Upper lobe of right lung (tissue), 1 donor: ENCODE measurements around the gene MCM7. TPM values are rescaled to one million over a fixed set of nuclear protein-coding genes. Genes with fewer than 3 reads are reported as not detected.
"Not testable (repeated sequence)": the region's sequence is repeated elsewhere in the genome, so short reads cannot be mapped to it uniquely, and the experiment has no call there.

ENCODE experiments used
- ATAC-seq: fragments of 200-7000 bp; cut with Tn5 transposase; one replicate; pipeline ENCODE4 v1.9.1; 2020; ENCODE audit warnings: mild to moderate bottlenecking, moderate library complexity
- DNase-seq: peaks from one replicate; pipeline ENCODE4 v3.0.0-alpha.2; 2020
- H3K27ac ChIP-seq: fragments of 200-600 bp; one replicate; pipeline ENCODE4 v1.8.0; 2022
- H3K27me3 ChIP-seq: fragments of 200-600 bp; one replicate; pipeline ENCODE4 v1.8.0; 2022; ENCODE audit warnings: mild to moderate bottlenecking
- H3K36me3 ChIP-seq: fragments of 200-600 bp; one replicate; pipeline ENCODE4 v1.8.0; 2022
- H3K4me1 ChIP-seq: fragments of 200-600 bp; one replicate; pipeline ENCODE4 v1.8.0; 2022
- H3K4me3 ChIP-seq: fragments of 200-600 bp; one replicate; pipeline ENCODE4 v1.8.0; 2022; ENCODE audit warnings: mild to moderate bottlenecking
- H3K9me3 ChIP-seq: fragments of 200-600 bp; one replicate; pipeline ENCODE4 v1.8.0; 2022
- intact Hi-C: fragments of 100-400 bp; cut with DNase I; formaldehyde crosslinking; loops from one replicate; pipeline ENCODE4 v1.11.0; 2022
- total RNA-seq: library from RNA; stranded (reverse); fragmentation: NEBNext Ultra II Directional; extraction: Animal tissue kit (Norgen Biotek cat#: 25700); gene quantifications from one replicate; pipeline ENCODE4 v1.2.1, GENCODE V29; 2021
- TF ChIP-seq, protein P1 (sequence below): fragments of 200-600 bp; IDR thresholded peaks from one replicate; pipeline ENCODE4 v1.8.0; 2022; ENCODE audit warnings: antibody characterized with exemption
- donor health status: DM: no; HTN: yes; CAD: no; lungs with severe emphysema.

The MCM7 gene
- total RNA-seq, 1 donor from 2014 or later, result 48.7 TPM

DNA sequence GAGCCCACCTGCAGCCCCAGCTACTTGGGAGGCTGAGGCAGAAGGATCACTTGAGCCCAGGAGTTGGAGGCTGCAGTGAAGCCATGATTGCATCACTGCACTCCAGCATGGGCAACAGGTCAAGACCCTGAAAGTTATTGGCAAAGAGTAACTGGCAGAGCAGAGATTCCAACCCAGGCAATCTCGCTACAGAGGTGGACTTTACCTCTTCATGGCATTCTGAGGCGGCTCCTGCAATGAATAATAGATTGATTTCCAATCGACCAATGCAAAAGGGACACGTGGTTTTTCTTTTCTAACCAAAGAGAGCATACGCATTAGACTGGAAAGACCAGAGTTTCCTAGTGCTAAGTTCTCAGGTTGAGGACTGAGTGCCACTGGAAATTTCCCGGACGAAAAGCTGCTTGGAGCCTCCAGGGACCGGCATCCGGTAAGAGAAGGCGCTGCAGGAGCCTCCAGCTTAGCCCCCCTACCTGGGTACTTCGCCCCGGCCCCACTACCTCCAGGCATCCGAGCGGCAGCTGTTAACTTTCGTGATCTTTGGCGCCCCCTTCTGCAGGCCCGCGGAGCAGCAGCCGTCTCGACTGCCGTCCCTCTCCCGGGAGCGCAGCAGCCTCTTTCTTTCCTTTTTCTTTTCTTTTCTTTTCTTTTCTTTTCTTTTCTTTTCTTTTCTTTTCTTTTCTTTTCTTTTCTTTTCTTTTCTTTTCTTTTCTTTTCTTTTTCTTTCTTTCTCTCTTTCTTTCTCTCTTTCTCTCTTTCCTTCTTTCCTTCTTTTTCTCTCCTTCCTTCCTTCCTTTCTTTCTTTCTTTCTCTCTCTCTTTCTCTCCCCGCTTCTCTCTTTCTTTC, 29.6 kb upstream of the MCM7 start:
- no peak overlapping the region for H3K4me3 ChIP-seq
- peak; percentile 45 for ATAC-seq

DNA sequence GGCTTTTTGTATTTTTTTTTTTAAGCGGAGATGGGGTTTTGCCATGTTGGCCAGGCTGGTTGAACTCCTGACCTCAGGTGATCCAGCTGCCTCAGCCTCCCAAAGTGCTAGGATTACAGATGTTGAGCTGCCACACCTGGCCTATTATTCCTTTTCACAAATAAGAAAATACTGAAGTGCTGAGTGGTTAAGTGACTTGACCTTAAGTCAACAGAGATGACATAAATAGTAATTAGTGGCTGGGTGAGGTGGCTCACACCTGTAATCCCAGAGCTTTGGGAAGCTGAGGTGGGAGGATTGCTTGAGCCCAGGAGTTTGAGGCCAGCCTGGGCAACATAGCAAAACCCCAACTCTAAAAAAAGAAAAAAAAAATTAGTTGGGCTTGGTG, 29.0 kb upstream of the MCM7 start:
- not testable (repeated sequence) for ATAC-seq, H3K27ac ChIP-seq, DNase-seq, H3K9me3 ChIP-seq, H3K4me3 ChIP-seq, H3K27me3 ChIP-seq, H3K36me3 ChIP-seq
- peaks cover 16% of the 10 kb centered on the region for H3K4me1 ChIP-seq
- intact Hi-C loops, result loop anchor here (10.0 kb wide), 1 partner anchor 85 kb away; the partner anchor contains the start of gene PVRIG

More for the DNA sequence above, 29.6 kb upstream of the MCM7 start:
- Histone ChIP-seq H3K9me3 (no peaks in the 10 kb centered on the region), H3K4me1 (peaks cover 12% of the 10 kb centered on the region), H3K27me3 (no peaks in the 10 kb centered on the region), H3K27ac (no peak overlapping the region), H3K36me3 (no peaks in the 10 kb centered on the region)
- TF ChIP-seq, protein P1, sequence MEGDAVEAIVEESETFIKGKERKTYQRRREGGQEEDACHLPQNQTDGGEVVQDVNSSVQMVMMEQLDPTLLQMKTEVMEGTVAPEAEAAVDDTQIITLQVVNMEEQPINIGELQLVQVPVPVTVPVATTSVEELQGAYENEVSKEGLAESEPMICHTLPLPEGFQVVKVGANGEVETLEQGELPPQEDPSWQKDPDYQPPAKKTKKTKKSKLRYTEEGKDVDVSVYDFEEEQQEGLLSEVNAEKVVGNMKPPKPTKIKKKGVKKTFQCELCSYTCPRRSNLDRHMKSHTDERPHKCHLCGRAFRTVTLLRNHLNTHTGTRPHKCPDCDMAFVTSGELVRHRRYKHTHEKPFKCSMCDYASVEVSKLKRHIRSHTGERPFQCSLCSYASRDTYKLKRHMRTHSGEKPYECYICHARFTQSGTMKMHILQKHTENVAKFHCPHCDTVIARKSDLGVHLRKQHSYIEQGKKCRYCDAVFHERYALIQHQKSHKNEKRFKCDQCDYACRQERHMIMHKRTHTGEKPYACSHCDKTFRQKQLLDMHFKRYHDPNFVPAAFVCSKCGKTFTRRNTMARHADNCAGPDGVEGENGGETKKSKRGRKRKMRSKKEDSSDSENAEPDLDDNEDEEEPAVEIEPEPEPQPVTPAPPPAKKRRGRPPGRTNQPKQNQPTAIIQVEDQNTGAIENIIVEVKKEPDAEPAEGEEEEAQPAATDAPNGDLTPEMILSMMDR, result peak; percentile 87
- intact Hi-C loops, result loop anchor here (10.0 kb wide), 1 partner anchor 84 kb away; the partner anchor contains the start of gene PVRIG
- peak; percentile 88 for DNase-seq

DNA sequence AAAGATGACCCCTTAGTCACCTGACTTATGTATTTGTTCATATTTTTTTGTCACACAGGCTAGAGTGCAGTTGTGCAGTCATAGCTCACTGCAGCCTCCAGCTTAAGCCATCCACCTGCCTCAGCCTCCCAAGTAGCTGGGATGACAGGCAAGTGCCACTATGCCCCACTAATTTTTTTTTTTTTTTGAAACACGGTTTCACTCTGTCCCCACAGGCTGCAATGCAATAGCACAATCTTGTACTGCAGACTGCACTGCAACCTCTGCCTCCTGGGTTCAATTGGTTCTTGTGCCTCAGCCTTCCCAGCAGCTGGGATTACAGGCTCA, 27.4 kb upstream of the MCM7 start:
- no peak for DNase-seq

DNA sequence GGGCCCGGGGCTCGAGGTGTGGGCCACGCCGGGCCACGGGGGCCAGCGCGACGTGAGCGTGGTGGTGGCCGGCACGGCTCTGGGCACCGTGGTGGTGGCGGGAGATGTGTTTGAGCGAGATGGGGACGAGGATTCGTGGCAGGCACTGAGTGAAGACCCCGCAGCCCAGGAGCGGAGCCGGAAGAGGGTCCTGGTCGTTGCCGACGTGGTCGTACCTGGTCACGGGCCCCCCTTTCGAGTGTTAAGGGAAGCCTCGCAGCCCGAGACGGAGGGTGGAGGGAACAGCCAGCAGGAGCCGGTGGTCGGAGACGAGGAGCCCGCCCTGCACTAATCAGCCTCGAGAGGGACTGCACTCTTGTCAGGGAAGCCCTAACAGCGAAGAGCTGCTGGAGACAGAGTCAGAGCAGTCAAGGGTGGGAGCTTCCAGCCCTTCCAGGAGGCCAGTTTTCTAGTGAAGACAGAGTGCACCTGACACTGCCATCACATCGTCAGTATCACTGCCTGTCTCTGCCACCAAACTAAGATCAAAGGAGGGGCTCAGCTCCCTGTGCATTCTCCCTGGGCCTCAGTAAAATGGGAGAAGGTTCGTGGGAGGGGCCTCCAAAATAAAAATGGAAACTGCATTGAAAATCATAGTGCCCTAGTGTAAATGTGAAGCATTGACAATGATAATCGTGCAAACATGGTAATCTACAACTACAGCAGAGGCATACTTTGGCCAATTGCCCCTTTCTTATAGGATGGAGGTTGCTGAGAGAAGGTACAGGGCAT, 26.9 kb upstream of the MCM7 start:
- no peak for DNase-seq
- Histone ChIP-seq H3K27ac (peak overlapping the region; percentile 95), H3K4me3 (peak overlapping the region; percentile 88), H3K9me3 (no peaks in the 10 kb centered on the region), H3K36me3 (no peaks in the 10 kb centered on the region), H3K27me3 (no peaks in the 10 kb centered on the region), H3K4me1 (peaks cover 16% of the 10 kb centered on the region)
- intact Hi-C loops, result no loop called here
- TF ChIP-seq, protein P1, result no peak
- ATAC-seq, result no peak

More for the DNA sequence above, 27.4 kb upstream of the MCM7 start:
- no peak overlapping the region for H3K27ac ChIP-seq
- intact Hi-C loops, result no loop called here
- H3K27me3 ChIP-seq, result no peaks in the 10 kb centered on the region
- TF ChIP-seq, protein P1, result no peak
- H3K4me1 ChIP-seq, result peaks cover 16% of the 10 kb centered on the region
- no peak for ATAC-seq
- no peaks in the 10 kb centered on the region for H3K36me3 ChIP-seq
- no peaks in the 10 kb centered on the region for H3K9me3 ChIP-seq
- H3K4me3 ChIP-seq, result no peak overlapping the region

DNA sequence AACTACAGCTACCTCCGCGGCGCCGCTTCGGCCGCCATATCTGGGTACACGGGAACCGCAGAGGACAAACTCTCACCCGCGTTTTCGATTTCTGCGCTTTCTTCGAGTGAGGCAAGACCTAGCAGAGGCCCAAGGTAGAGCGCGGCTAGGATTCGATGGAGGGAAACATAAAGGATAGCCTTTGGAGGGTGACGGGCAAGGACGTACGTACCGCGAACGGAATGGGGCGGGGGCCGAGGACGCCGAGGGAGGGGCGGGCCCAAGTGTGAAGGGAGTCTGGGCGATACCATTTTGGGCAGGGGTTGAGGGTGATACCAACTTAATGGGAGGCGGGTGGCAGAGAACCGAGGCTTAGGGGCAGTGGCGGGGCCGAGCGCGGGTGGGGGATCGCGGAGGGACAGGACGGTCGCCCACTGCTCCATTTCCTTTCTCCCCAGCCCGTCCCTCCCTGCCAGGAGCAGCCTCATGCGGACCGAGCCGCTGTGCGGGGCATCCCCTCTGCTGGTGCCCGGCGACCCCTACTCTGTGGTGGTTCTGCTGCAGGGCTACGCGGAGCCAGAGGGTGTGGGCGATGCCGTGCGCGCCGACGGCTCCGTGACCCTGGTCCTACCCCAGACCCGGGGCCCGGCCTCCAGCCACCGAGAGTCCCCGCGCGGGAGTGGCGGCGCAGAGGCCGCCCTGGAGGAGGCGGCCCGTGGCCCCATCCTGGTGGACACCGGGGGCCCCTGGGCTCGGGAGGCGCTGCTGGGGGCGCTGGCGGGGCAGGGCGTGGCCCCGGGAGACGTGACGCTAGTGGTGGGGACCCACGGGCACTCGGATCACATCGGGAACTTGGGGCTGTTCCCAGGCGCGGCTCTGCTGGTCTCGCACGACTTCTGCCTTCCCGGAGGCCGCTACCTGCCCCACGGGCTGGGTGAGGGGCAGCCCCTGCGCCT, 26.0 kb upstream of the MCM7 start, which contains the start of gene MBLAC1:
TSS of gene MBLAC1 (plus strand) at position 37 of the 935 bp plus-strand sequence. CDS start at position 466, 429 bp downstream.
- DNase-seq, result peak; percentile 92
- H3K27ac ChIP-seq, result peak within 1 kb of the TSS; percentile 95
- H3K9me3 ChIP-seq, result no peaks in the 10 kb centered on the region
- peaks cover 5% of the 10 kb centered on the region for H3K36me3 ChIP-seq
- no peaks in the 10 kb centered on the region for H3K27me3 ChIP-seq
- TF ChIP-seq, protein P1, result no peak
- ATAC-seq, result peak; percentile 96
- peaks cover 16% of the 10 kb centered on the region for H3K4me1 ChIP-seq
- H3K4me3 ChIP-seq, result peak within 1 kb of the TSS; percentile 88
- intact Hi-C loops, result no loop called here
